AML-193 (cell line): ENCODE data around the gene ST6GALNAC3.
A peak's percentile ranks its signal among the peaks of the same experiment; 100 is the strongest.

ENCODE experiments used
- DNase-seq, 2 experiments: peaks; one replicate each; lab custom pipeline; 2025; lab: John Stamatoyannopoulos, UW

Gene ST6GALNAC3

GRCh38 chr1:76585980-76586674 lies 511.6 kb downstream of the ST6GALNAC3 start:
- DNase-seq = no peak

- no peak for DNase-seq
These were observed 512.7 kb downstream of the ST6GALNAC3 start for GRCh38 chr1:76587212-76587611.

- no peak for DNase-seq
These were observed 516.9 kb downstream of the ST6GALNAC3 start for GRCh38 chr1:76591461-76591860.

GRCh38 chr1:76591963-76592362 lies 517.4 kb downstream of the ST6GALNAC3 start:
- no peak for DNase-seq

GRCh38 chr1:76593141-76593540 lies 518.6 kb downstream of the ST6GALNAC3 start:
- DNase-seq = no peak

- DNase-seq = no peak
These were observed 519.1 kb downstream of the ST6GALNAC3 start for GRCh38 chr1:76593618-76594017.

GRCh38 chr1:76595024-76595423 lies 520.5 kb downstream of the ST6GALNAC3 start:
- DNase-seq = no peak

GRCh38 chr1:76601465-76601864 lies 526.9 kb downstream of the ST6GALNAC3 start:
- DNase-seq = no peak

GRCh38 chr1:76607717-76608116 lies 533.2 kb downstream of the ST6GALNAC3 start:
- DNase-seq = no peak

- no peak for DNase-seq
These were observed 537.4 kb downstream of the ST6GALNAC3 start for GRCh38 chr1:76611770-76612445.

- DNase-seq = no peak
These were observed 539.3 kb downstream of the ST6GALNAC3 start for GRCh38 chr1:76613886-76614285.

GRCh38 chr1:76615253-76616035 lies 540.9 kb downstream of the ST6GALNAC3 start:
- no peak for DNase-seq

GRCh38 chr1:76620371-76620770 lies 545.8 kb downstream of the ST6GALNAC3 start:
- DNase-seq = no peak

- DNase-seq = no peak
These were observed 548.4 kb downstream of the ST6GALNAC3 start for GRCh38 chr1:76622774-76623528.

GRCh38 chr1:76625886-76626678 lies 551.5 kb downstream of the ST6GALNAC3 start:
- DNase-seq = no peak

- DNase-seq = no peak
These were observed 553.0 kb downstream of the ST6GALNAC3 start for GRCh38 chr1:76627498-76627897.

GRCh38 chr1:76627901-76628300 lies 553.4 kb downstream of the ST6GALNAC3 start:
- DNase-seq = no peak

GRCh38 chr1:76632136-76632535 lies 557.6 kb downstream of the ST6GALNAC3 start:
- no peak for DNase-seq

- no peak for DNase-seq
These were observed 561.2 kb downstream of the ST6GALNAC3 start for GRCh38 chr1:76635784-76636183.

- no peak for DNase-seq
These were observed 564.6 kb downstream of the ST6GALNAC3 start for GRCh38 chr1:76639181-76639580.

GRCh38 chr1:76640092-76640491 lies 565.5 kb downstream of the ST6GALNAC3 start:
- DNase-seq = peak; percentile 3 to 7
